Fibroblast of lung (primary cell): ENCODE measurements around the gene ARHGAP28.

Source experiments
- CTCF ChIP-seq, 2 donors: IDR thresholded peaks in 1 of 2; conservative IDR thresholded peaks in 1 of 2; 1 replicate in 1 of 2; 2 replicates in 1 of 2; pipeline ENCODE4 v1.5.1; 2011 to 2012; ENCODE audit warnings: low read length in 2 of 2, control low read depth in 1 of 2, inconsistent platforms in 1 of 2, low read depth in 1 of 2, mild to moderate bottlenecking in 1 of 2
- EZH2 ChIP-seq: IDR thresholded peaks from 2 replicates; pipeline ENCODE4 v1.5.1; 2012; ENCODE audit warnings: low read length, control low read depth, mild to moderate bottlenecking; ENCODE audit errors: missing control alignments

- TF ChIP-seq CTCF (conservative IDR thresholded peaks at IDR 0.05 in 1 of 2, IDR thresholded peaks at IDR 0.05 in 1 of 2; ENCODE audit: low read depth in 1 of 2, low read length in 2 of 2) = no peak
- no peak for TF ChIP-seq EZH2
Measured at GRCh38 chr18:6949800-6950586, 220.5 kb downstream of the ARHGAP28 start.
